Eye (tissue), 1 donor: ENCODE data around the gene SPATA31A6.
"Not testable (repeated sequence)": the region's sequence is repeated elsewhere in the genome, so short reads cannot be mapped to it uniquely, and the experiment has no call there.

Experiments used
- DNase-seq: peaks from one replicate; pipeline ENCODE4 v3.0.0-alpha.2; 2015

Gene SPATA31A6

GRCh38 chr9:42183359-42183758 lies at the start of gene SPATA31A6:
Gene SPATA31A6, plus strand, starts transcription at chr9:42183659. Its CDS starts 29 bp downstream, at chr9:42183688.
- not testable (repeated sequence) for DNase-seq

GRCh38 chr9:42160299-42160698 lies 23.2 kb upstream of the SPATA31A6 start:
- peak; percentile 52 for DNase-seq

GRCh38 chr9:42219861-42220260 lies 36.4 kb downstream of the SPATA31A6 start:
- DNase-seq: not testable (repeated sequence)

GRCh38 chr9:42223230-42223629 lies 39.8 kb downstream of the SPATA31A6 start:
- DNase-seq: not testable (repeated sequence)

GRCh38 chr9:42233031-42233430 lies 49.6 kb downstream of the SPATA31A6 start:
- peak; percentile 5 for DNase-seq

GRCh38 chr9:42234610-42235009 lies 51.2 kb downstream of the SPATA31A6 start:
- not testable (repeated sequence) for DNase-seq

GRCh38 chr9:42235352-42235991 lies 52.0 kb downstream of the SPATA31A6 start:
- not testable (repeated sequence) for DNase-seq

GRCh38 chr9:42236097-42236496 lies 52.6 kb downstream of the SPATA31A6 start:
- DNase-seq: not testable (repeated sequence)

- not testable (repeated sequence) for DNase-seq
Measured at GRCh38 chr9:42237381-42237780, 53.9 kb downstream of the SPATA31A6 start.

GRCh38 chr9:42238862-42239261 lies 55.4 kb downstream of the SPATA31A6 start:
- not testable (repeated sequence) for DNase-seq
